GM23338 (cell line): ENCODE measurements around the gene DAD1. TPM values are rescaled to one million over a fixed set of nuclear protein-coding genes. Genes with fewer than 3 reads are reported as not detected.

Experiments used
- ATAC-seq: fragments of 200-7000 bp; cut with Tn5 transposase; 3 replicates; pipeline ENCODE4 v1.9.1; 2020
- DNase-seq: peaks from one replicate; pipeline ENCODE4 v3.0.0-alpha.2; 2015; ENCODE audit warnings: low spot score
- H2AFZ ChIP-seq: fragments of 200-600 bp; sonication (generic); 2 replicates; pipeline ENCODE4 v1.8.0; 2016; ENCODE audit warnings: antibody characterized with exemption, mild to moderate bottlenecking, moderate library complexity
- H3F3A ChIP-seq: fragments of 200-600 bp; sonication (generic); replicated peaks from 2 replicates; pipeline ENCODE4 v1.8.0; 2017; ENCODE audit warnings: antibody characterized with exemption, mixed run types, low read depth
- H3K27ac ChIP-seq: fragments of 200-600 bp; sonication (generic); 2 replicates; pipeline ENCODE4 v1.6.1; 2016; ENCODE audit warnings: low read depth
- H3K27me3 ChIP-seq: fragments of 200-600 bp; sonication (generic); 2 replicates; pipeline ENCODE4 v1.8.0; 2016; ENCODE audit warnings: mild to moderate bottlenecking, mixed run types, moderate library complexity; ENCODE audit not compliant: insufficient read depth
- H3K36me3 ChIP-seq: fragments of 200-600 bp; sonication (generic); 2 replicates; pipeline ENCODE4 v1.8.0; 2016; ENCODE audit warnings: mild to moderate bottlenecking; ENCODE audit not compliant: insufficient read depth
- H3K4me1 ChIP-seq: fragments of 200-600 bp; sonication (generic); 2 replicates; pipeline ENCODE4 v1.8.0; 2016; ENCODE audit warnings: mild to moderate bottlenecking, moderate library complexity; ENCODE audit not compliant: insufficient read depth
- H3K4me2 ChIP-seq: fragments of 200-600 bp; sonication (generic); 2 replicates; pipeline ENCODE4 v1.7.1; 2017; ENCODE audit warnings: mixed run types
- H3K4me3 ChIP-seq: fragments of 200-600 bp; sonication (generic); 2 replicates; pipeline ENCODE4 v1.6.1; 2016; ENCODE audit warnings: mixed run types
- H3K79me2 ChIP-seq: fragments of 200-600 bp; sonication (generic); replicated peaks from 2 replicates; pipeline ENCODE4 v1.8.0; 2017; ENCODE audit warnings: mild to moderate bottlenecking; ENCODE audit not compliant: insufficient read depth
- H3K9me2 ChIP-seq: fragments of 200-600 bp; sonication (generic); 2 replicates; pipeline ENCODE4 v1.8.0; 2017; ENCODE audit not compliant: insufficient read depth
- H4K20me1 ChIP-seq: fragments of 200-600 bp; sonication (generic); replicated peaks from 2 replicates; pipeline ENCODE4 v1.8.0; 2017; ENCODE audit warnings: mild to moderate bottlenecking; ENCODE audit not compliant: insufficient read depth
- H3K27ac Mint-ChIP-seq: 2 replicates; pipeline ENCODE4 v1.8.0; 2020; ENCODE audit warnings: inconsistent platforms, mild to moderate bottlenecking, moderate library complexity, mixed read lengths
- H3K27me3 Mint-ChIP-seq: 3 replicates; pipeline ENCODE4 v1.8.0; 2022; ENCODE audit warnings: low read depth, mild to moderate bottlenecking, moderate library complexity, mixed read lengths, inconsistent platforms; ENCODE audit not compliant: insufficient read depth, poor library complexity
- H3K36me3 Mint-ChIP-seq: 3 replicates; pipeline ENCODE4 v1.8.0; 2021; ENCODE audit warnings: low read depth, mild to moderate bottlenecking, inconsistent platforms, moderate library complexity, mixed read lengths
- H3K4me1 Mint-ChIP-seq: 3 replicates; pipeline ENCODE4 v1.8.0; 2020; ENCODE audit warnings: mild to moderate bottlenecking, inconsistent platforms, mixed read lengths
- H3K4me3 Mint-ChIP-seq: 3 replicates; pipeline ENCODE4 v1.8.0; 2021; ENCODE audit warnings: moderate library complexity, mild to moderate bottlenecking, inconsistent platforms, mixed read lengths
- H3K9me3 Mint-ChIP-seq: 3 replicates; pipeline ENCODE4 v1.8.0; 2020; ENCODE audit warnings: moderate library complexity, mild to moderate bottlenecking, inconsistent platforms, mixed read lengths
- CREB1 ChIP-seq: fragments of 250-450 bp; sonication (Bioruptor Pico); IDR thresholded peaks from 2 replicates; pipeline ENCODE4 v1.5.0; 2020; ENCODE audit warnings: low read depth, mild to moderate bottlenecking, moderate library complexity
- EZH2 ChIP-seq: fragments of 200-600 bp; sonication (generic); IDR thresholded peaks from one replicate; pipeline ENCODE4 v1.8.0; 2017; ENCODE audit warnings: antibody characterized with exemption, mild to moderate bottlenecking, low read depth; ENCODE audit not compliant: unreplicated experiment
- EZH2phosphoT487 ChIP-seq: fragments of 200-600 bp; sonication (generic); IDR thresholded peaks from one replicate; pipeline ENCODE4 v1.8.1; 2018; ENCODE audit warnings: antibody characterized with exemption; ENCODE audit not compliant: unreplicated experiment
- JUNB ChIP-seq: IDR thresholded peaks from one replicate; pipeline ENCODE4 v1.6.1; 2016; ENCODE audit warnings: antibody characterized with exemption; ENCODE audit not compliant: unreplicated experiment
- NANOG ChIP-seq: IDR thresholded peaks from 2 replicates; pipeline ENCODE4 v1.6.1; 2016; ENCODE audit warnings: antibody characterized with exemption, borderline replicate concordance
- POLR2AphosphoS5 ChIP-seq: IDR thresholded peaks from 2 replicates; pipeline ENCODE4 v1.6.1; 2016; ENCODE audit warnings: antibody characterized with exemption, low read depth
- STAT1 ChIP-seq: IDR thresholded peaks from one replicate; pipeline ENCODE4 v1.6.1; 2016; ENCODE audit warnings: antibody characterized with exemption; ENCODE audit not compliant: unreplicated experiment
- ZNF114 ChIP-seq: fragments of 250-450 bp; sonication (Bioruptor Pico); IDR thresholded peaks from 2 replicates; pipeline ENCODE4 v1.5.0; 2020; ENCODE audit warnings: mild to moderate bottlenecking, moderate library complexity
- ZNF331 ChIP-seq: fragments of 250-450 bp; sonication (Bioruptor Pico); IDR thresholded peaks from 2 replicates; pipeline ENCODE4 v1.5.0; 2020; ENCODE audit warnings: low read depth, mild to moderate bottlenecking, moderate library complexity
- polyA plus RNA-seq: library from polyadenylated mRNA; unstranded; fragments of >200 nt; fragmentation: Nextera tagmentation; extraction: Ambion mirVana; gene quantifications from 2 replicates; pipeline ENCODE4 v1.2.1, GENCODE V29; 2016
- total RNA-seq: library from RNA; depleted of rRNA; stranded (reverse); fragments of >200 nt; shearing (Covaris generic); gene quantifications from 2 replicates; pipeline ENCODE4 v1.2.3, GENCODE V29; 2014
- TF ChIP-seq, protein P1 (sequence below), 2 experiments: fragments of 200-600 bp in 1 of 2; sonication (generic) in 1 of 2; conservative IDR thresholded peaks; 2 replicates each; pipeline versions ENCODE4 v1.5.1 to v1.6.1; 2016 to 2017; ENCODE audit warnings: antibody characterized with exemption in 2 of 2, low read depth in 2 of 2, mild to moderate bottlenecking in 2 of 2, moderate library complexity in 1 of 2
- TF ChIP-seq, protein P2 (sequence below): fragments of 250-450 bp; sonication (Bioruptor Pico); IDR thresholded peaks from 2 replicates; pipeline ENCODE4 v1.5.0; 2020; ENCODE audit warnings: mild to moderate bottlenecking, moderate library complexity
- TF ChIP-seq, protein P3 (sequence below): IDR thresholded peaks from 2 replicates; pipeline ENCODE4 v1.6.1; 2016; ENCODE audit warnings: antibody characterized with exemption
- TF ChIP-seq, protein P4 (sequence below): IDR thresholded peaks from one replicate; pipeline ENCODE4 v1.6.1; 2018; ENCODE audit warnings: antibody characterized with exemption; ENCODE audit not compliant: unreplicated experiment

The DAD1 gene
- total and polyA plus RNA-seq, 2 experiments from 2014 or later = 180 to 252 TPM

DNA sequence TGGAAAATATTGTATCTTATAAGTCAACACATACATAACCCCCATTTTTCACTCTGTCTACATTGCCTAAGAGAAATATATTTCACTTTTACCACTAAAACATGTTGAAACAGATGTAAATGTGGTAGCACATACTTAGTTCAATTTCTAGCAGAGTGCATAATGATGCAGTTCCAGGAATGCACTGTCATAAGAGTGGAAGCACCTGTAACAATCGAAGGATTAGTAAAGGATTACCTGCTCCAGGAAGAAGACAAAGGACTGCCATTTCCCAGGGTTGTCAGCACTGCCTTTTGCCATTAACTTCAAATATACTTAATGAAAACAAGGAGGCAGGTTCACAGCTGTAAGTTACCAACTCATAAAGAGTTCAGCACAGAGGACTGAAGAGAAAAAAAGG is 24.6 kb downstream of the DAD1 start:
- Histone ChIP-seq H3K4me1 (peaks cover 7% of the 10 kb centered on the region; the same call in 1 of the 2 replicates), H3K4me2 (no peak overlapping the region), H4K20me1 (no peaks in the 10 kb centered on the region; the same call in 1 of the 2 replicates), H3K4me3 (no peak overlapping the region), H3K27me3 (no peaks in the 10 kb centered on the region), H3K36me3 (peaks cover 11% of the 10 kb centered on the region), H3F3A (no peaks in the 10 kb centered on the region), H2AFZ (no peak overlapping the region), H3K79me2 (peaks cover 36% of the 10 kb centered on the region), H3K27ac (no peak overlapping the region), H3K9me2 (no peaks in the 10 kb centered on the region)
- peaks cover 24% of the 10 kb centered on the region for H3K36me3 Mint-ChIP-seq
- peaks cover 1% of the 10 kb centered on the region for H3K27me3 Mint-ChIP-seq
- H3K9me3 Mint-ChIP-seq = no peaks in the 10 kb centered on the region
- DNase-seq = no peak
- TF ChIP-seq, protein P1, sequence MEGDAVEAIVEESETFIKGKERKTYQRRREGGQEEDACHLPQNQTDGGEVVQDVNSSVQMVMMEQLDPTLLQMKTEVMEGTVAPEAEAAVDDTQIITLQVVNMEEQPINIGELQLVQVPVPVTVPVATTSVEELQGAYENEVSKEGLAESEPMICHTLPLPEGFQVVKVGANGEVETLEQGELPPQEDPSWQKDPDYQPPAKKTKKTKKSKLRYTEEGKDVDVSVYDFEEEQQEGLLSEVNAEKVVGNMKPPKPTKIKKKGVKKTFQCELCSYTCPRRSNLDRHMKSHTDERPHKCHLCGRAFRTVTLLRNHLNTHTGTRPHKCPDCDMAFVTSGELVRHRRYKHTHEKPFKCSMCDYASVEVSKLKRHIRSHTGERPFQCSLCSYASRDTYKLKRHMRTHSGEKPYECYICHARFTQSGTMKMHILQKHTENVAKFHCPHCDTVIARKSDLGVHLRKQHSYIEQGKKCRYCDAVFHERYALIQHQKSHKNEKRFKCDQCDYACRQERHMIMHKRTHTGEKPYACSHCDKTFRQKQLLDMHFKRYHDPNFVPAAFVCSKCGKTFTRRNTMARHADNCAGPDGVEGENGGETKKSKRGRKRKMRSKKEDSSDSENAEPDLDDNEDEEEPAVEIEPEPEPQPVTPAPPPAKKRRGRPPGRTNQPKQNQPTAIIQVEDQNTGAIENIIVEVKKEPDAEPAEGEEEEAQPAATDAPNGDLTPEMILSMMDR (conservative IDR thresholded peaks at IDR 0.05; ENCODE audit: low read depth in 2 of 2) = no peak
- TF ChIP-seq EZH2 = no peak
- TF ChIP-seq NANOG = no peak
- TF ChIP-seq, protein P2, sequence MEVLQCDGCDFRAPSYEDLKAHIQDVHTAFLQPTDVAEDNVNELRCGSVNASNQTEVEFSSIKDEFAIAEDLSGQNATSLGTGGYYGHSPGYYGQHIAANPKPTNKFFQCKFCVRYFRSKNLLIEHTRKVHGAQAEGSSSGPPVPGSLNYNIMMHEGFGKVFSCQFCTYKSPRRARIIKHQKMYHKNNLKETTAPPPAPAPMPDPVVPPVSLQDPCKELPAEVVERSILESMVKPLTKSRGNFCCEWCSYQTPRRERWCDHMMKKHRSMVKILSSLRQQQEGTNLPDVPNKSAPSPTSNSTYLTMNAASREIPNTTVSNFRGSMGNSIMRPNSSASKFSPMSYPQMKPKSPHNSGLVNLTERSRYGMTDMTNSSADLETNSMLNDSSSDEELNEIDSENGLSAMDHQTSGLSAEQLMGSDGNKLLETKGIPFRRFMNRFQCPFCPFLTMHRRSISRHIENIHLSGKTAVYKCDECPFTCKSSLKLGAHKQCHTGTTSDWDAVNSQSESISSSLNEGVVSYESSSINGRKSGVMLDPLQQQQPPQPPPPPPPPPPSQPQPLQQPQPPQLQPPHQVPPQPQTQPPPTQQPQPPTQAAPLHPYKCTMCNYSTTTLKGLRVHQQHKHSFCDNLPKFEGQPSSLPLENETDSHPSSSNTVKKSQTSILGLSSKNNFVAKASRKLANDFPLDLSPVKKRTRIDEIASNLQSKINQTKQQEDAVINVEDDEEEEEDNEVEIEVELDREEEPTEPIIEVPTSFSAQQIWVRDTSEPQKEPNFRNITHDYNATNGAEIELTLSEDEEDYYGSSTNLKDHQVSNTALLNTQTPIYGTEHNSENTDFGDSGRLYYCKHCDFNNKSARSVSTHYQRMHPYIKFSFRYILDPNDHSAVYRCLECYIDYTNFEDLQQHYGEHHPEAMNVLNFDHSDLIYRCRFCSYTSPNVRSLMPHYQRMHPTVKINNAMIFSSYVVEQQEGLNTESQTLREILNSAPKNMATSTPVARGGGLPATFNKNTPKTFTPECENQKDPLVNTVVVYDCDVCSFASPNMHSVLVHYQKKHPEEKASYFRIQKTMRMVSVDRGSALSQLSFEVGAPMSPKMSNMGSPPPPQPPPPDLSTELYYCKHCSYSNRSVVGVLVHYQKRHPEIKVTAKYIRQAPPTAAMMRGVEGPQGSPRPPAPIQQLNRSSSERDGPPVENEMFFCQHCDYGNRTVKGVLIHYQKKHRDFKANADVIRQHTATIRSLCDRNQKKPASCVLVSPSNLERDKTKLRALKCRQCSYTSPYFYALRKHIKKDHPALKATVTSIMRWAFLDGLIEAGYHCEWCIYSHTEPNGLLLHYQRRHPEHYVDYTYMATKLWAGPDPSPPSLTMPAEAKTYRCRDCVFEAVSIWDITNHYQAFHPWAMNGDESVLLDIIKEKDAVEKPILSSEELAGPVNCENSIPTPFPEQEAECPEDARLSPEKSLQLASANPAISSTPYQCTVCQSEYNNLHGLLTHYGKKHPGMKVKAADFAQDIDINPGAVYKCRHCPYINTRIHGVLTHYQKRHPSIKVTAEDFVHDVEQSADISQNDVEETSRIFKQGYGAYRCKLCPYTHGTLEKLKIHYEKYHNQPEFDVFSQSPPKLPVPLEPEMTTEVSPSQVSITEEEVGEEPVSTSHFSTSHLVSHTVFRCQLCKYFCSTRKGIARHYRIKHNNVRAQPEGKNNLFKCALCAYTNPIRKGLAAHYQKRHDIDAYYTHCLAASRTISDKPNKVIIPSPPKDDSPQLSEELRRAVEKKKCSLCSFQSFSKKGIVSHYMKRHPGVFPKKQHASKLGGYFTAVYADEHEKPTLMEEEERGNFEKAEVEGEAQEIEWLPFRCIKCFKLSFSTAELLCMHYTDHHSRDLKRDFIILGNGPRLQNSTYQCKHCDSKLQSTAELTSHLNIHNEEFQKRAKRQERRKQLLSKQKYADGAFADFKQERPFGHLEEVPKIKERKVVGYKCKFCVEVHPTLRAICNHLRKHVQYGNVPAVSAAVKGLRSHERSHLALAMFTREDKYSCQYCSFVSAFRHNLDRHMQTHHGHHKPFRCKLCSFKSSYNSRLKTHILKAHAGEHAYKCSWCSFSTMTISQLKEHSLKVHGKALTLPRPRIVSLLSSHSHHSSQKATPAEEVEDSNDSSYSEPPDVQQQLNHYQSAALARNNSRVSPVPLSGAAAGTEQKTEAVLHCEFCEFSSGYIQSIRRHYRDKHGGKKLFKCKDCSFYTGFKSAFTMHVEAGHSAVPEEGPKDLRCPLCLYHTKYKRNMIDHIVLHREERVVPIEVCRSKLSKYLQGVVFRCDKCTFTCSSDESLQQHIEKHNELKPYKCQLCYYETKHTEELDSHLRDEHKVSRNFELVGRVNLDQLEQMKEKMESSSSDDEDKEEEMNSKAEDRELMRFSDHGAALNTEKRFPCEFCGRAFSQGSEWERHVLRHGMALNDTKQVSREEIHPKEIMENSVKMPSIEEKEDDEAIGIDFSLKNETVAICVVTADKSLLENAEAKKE (CRISPR knock-in tag) = no peak
- no peak for TF ChIP-seq EZH2phosphoT487
- TF ChIP-seq ZNF114 (CRISPR knock-in tag) = no peak
- TF ChIP-seq ZNF331 (CRISPR knock-in tag) = no peak
- no peak for TF ChIP-seq POLR2AphosphoS5
- TF ChIP-seq, protein P3, sequence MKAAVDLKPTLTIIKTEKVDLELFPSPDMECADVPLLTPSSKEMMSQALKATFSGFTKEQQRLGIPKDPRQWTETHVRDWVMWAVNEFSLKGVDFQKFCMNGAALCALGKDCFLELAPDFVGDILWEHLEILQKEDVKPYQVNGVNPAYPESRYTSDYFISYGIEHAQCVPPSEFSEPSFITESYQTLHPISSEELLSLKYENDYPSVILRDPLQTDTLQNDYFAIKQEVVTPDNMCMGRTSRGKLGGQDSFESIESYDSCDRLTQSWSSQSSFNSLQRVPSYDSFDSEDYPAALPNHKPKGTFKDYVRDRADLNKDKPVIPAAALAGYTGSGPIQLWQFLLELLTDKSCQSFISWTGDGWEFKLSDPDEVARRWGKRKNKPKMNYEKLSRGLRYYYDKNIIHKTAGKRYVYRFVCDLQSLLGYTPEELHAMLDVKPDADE = no peak
- no peak for TF ChIP-seq JUNB
- TF ChIP-seq CREB1 (CRISPR knock-in tag) = no peak
- no peak for TF ChIP-seq STAT1
- TF ChIP-seq, protein P4, sequence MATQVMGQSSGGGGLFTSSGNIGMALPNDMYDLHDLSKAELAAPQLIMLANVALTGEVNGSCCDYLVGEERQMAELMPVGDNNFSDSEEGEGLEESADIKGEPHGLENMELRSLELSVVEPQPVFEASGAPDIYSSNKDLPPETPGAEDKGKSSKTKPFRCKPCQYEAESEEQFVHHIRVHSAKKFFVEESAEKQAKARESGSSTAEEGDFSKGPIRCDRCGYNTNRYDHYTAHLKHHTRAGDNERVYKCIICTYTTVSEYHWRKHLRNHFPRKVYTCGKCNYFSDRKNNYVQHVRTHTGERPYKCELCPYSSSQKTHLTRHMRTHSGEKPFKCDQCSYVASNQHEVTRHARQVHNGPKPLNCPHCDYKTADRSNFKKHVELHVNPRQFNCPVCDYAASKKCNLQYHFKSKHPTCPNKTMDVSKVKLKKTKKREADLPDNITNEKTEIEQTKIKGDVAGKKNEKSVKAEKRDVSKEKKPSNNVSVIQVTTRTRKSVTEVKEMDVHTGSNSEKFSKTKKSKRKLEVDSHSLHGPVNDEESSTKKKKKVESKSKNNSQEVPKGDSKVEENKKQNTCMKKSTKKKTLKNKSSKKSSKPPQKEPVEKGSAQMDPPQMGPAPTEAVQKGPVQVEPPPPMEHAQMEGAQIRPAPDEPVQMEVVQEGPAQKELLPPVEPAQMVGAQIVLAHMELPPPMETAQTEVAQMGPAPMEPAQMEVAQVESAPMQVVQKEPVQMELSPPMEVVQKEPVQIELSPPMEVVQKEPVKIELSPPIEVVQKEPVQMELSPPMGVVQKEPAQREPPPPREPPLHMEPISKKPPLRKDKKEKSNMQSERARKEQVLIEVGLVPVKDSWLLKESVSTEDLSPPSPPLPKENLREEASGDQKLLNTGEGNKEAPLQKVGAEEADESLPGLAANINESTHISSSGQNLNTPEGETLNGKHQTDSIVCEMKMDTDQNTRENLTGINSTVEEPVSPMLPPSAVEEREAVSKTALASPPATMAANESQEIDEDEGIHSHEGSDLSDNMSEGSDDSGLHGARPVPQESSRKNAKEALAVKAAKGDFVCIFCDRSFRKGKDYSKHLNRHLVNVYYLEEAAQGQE = no peak
- no peak overlapping the region for H3K27ac Mint-ChIP-seq
- H3K4me3 Mint-ChIP-seq = no peak overlapping the region
- H3K4me1 Mint-ChIP-seq = peaks cover 7% of the 10 kb centered on the region
- ATAC-seq = no peak
